SW480 (cell line): ENCODE data around the gene NRP2.
A peak's percentile ranks its signal among the peaks of the same experiment; 100 is the strongest.

Experiments
- DNase-seq: peaks from one replicate; pipeline ENCODE4 v3.0.0-alpha.2; 2016; ENCODE audit warnings: low spot score

The NRP2 gene

DNA sequence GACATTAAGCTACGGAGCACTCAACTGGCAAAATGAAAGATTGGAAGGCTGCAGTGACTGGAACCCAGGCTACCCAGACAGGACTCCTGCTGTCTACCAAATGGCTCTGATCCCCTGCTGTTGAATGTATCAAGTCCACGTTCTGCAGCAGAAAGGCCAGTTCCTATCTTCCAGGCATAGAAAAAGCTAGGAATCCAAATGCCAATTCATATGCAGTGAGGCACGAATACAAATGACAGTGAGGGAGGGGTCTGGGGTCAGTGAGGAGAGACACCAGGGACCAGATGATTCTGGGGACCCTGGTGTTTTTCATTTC lies 5.3 kb downstream of the NRP2 start:
- DNase-seq: no peak

- DNase-seq: no peak
Observed at GRCh38 chr2:205688417-205689200, 6.3 kb downstream of the NRP2 start.

GRCh38 chr2:205689820-205690219 lies 7.5 kb downstream of the NRP2 start:
- no peak for DNase-seq

DNA sequence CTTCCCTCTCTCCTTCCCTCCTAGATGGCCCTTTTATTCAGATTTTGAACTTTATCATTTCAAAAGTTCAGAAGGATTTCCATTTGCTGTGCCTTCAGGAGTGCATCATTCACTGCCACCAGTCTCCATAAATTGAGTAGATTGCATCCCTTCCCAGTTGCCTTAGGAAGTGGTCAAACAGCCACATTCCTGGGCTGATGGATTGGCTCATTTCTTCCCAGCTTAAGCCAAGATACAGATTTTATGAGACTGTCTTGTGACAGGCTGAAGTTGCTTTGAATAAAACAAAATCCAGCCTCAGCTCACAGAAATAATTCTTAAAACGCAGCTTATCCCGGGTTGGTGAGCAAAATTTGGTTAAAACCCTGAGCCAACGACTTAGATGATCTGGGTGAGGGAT lies 9.8 kb downstream of the NRP2 start:
- no peak for DNase-seq

DNA sequence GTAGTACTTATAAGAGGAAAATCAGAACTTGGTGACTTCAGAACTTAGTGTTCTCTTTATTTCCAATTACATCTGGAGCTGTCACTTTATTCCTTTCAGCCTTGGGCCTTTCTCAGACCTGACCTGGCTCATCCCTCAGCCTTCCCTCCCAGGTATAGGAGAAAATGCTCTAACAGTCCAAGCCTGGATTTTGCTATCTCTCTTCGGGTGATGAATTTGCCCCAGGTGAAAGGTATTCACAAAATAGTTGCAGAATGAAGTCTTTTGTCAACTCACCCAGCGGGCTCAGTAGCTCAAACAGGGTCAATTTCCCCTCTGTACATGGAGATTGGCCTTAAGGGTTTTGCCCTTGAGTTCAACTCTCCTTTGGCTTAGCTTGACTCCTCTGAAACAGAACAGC lies 12.0 kb downstream of the NRP2 start:
- no peak for DNase-seq

GRCh38 chr2:205695460-205695991 lies 13.2 kb downstream of the NRP2 start:
- no peak for DNase-seq

DNA sequence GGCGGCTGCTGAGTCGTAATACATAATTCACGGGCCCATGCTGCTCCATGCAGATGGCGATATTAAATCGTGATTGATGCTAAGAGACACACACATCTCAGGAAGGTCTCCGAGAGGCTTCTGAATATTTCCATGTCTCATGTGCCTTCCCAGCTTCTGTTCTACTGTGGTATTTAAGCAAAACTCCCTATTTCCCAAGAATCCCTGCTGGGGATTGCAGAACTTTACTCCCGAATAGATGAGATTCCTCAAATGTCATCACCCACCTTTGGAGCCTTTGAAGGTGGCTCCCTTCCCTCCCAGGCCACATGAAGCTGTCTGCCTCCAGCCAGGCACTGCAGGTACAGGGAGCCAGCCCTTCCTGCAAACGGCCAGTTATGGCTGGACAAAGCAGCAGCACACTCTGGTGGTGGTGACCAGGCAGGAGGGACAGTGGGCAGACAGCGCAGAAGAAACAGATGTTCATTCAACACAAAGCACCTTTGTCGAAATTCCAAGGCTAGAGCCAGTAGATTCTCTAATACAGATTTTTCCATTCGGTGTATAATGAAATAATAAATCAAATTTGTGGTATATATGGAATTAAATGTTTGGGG lies 14.1 kb downstream of the NRP2 start:
- no peak for DNase-seq

DNA sequence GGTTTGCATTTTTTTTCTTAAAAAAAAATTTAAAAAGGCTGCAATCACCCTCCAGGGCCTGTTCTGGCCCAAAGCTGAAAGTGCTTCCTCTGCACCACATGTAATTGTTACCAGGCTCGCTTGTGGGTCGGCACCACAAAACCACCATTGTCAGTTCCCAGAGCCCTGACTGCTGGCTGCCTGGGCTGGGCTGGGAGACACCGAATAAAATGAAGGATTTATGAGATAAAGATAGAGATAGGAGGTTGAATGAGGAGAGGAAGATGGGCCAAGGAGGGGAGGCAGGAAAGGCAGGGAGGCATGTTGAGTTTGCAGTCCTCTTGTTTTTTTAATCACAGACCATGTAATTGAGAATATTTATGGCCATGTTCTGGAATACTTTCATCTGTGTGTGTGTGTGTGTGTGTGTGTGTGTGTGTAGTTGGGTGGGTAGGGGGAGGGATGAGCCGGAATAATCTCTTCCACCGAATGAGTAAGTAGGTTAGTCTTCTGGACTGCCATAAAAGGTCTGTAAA lies 14.7 kb downstream of the NRP2 start:
- DNase-seq: no peak

DNA sequence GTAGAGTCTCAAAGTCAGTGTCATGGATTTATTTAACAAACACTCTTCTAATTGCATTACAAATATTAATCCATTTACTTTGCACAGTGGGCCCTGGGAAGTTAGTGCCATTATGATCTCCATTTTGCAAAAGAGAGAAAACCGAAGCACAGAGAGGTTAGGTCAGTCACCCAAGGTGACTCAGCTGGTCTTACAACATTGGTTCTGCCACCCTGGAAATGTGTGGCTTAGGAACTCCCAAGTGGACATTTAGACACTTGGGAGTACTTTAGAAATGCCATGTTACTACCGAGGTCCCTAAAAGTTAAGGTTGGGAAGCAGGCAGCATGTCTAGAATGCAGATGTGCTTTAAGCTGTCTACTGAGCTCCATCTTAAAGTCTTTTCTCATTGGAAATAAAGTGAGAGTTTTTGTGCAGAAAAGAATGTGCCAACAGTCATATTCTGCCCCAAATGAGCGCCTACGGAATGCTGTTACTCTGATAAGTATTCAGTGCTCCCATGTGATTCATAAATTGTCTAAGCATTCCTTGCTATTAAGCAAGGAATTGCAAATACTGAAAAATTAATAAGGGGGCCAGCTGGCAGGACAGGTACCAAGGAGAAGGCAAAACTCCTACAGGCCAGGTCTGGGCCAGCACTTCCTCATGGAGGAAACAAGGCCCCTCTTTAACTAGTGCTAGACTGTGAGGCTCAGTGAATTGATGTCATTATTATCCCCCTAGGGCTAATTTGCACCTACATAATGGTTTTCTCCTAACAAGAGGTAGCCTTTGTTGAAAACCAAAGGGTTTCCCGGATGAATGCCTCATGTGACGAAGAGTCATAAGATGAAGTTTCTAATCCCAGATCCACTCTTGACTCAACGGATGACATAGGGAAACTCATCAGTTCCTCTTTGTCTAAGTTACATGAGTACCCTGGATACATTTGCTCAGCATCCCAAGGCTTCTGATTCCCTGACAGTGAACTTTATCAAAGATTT lies 16.3 kb downstream of the NRP2 start:
- no peak for DNase-seq

- DNase-seq: no peak
Observed at GRCh38 chr2:205699515-205700289, 17.4 kb downstream of the NRP2 start.

GRCh38 chr2:205700331-205701132 lies 18.2 kb downstream of the NRP2 start:
- DNase-seq: no peak

GRCh38 chr2:205701509-205701908 lies 19.2 kb downstream of the NRP2 start:
- no peak for DNase-seq

- DNase-seq: no peak
Observed at GRCh38 chr2:205702576-205702975, 20.3 kb downstream of the NRP2 start.

- DNase-seq: no peak
Observed at GRCh38 chr2:205703471-205704126, 21.3 kb downstream of the NRP2 start.

DNA sequence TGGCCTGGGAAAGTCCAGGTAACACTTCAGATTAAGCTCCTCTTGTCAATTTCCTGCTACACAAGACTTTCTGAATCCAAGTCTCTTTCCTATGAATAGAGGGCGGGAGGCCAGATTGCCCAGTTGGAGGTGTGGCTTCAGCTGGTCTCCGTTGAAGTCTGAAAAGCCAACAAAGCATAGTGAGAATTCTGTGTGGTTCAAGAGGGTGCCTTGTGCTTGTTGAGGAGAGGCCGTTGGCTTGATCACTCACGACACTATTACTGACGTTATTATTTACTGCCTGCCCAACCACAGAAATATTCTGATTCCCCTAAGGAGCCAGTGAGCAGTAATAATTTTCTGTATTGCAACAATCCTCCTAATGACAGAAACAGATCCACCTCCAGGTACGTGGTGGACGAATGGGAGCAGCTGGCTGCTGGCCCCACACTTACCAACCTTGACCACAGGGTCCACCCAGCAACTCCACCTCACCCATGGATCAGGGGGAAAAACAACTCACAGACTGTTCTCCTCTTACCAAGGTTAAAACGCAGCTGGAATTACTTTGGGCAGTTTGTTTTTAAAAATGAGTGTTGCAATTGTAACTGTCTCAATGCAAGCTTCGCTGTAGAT lies 21.9 kb downstream of the NRP2 start:
- DNase-seq: no peak

- DNase-seq: no peak
Observed at GRCh38 chr2:205705511-205706349, 23.4 kb downstream of the NRP2 start.

DNA sequence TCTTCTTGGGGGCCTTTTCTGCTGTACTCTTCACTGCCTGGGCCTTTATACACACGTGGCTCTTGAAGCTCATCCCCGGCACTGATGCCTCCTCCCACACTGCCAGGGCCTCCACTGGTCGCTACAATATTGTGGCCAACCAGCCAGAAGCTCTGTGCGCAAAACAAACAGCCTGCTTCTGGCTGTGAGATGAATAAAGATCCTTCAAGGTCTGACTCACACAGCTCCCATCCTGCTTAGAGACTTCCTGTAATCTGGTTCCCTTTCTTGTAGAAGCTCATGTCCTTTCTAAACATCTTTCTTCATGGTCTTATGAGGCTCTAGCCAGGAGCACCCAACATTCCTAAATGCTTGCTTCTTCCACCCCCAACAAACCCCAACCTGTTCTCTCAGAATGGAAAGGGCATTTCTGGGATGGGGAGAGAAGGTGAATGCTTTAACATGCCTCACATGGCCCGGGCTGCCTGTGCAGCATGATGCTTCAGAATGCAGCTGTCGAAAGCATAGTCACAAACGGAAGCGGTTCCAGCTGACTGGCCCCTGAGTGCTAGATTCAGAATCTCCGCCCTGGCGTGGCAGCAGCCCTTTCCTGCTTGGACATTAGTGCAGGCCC lies 24.6 kb downstream of the NRP2 start:
- peak; percentile 3 for DNase-seq

DNA sequence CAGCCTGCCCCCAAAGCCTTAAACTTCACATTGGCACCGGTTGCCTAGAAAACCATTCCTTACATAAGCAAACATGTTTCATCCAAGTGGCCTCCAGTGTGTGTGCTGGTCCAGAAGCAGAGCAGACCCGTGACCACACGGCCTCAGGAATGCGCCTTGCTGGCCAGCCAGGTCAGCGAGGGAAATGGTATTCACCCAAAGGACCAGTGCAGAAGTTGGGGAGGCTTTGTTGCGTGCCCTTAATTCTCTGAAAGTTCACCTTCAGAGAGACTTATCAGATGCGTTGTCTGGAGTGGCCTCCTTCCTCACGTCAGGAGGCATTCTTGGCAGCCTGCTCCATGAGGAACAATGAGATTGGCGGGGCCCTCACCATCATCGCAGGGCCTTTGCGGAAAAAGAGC lies 25.9 kb downstream of the NRP2 start:
- DNase-seq: no peak
